GM12875 (cell line): ENCODE measurements around the gene CBFA2T3.

Experiments used
- H3K4me3 ChIP-seq: one replicate; pipeline ENCODE4 v1.5.1; 2011; ENCODE audit warnings: low read depth, low read length, control low read depth
- CTCF ChIP-seq: IDR thresholded peaks from 2 replicates; pipeline ENCODE4 v1.5.1; 2011; ENCODE audit warnings: low read depth, mild to moderate bottlenecking, control low read depth, inconsistent platforms, low read length, moderate library complexity, borderline replicate concordance; ENCODE audit not compliant: insufficient read depth

The CBFA2T3 gene

GRCh38 chr16:88886420-88886844, 90.6 kb downstream of the CBFA2T3 start:
- no peak for TF ChIP-seq CTCF
- H3K4me3 ChIP-seq: no peak overlapping the region

GRCh38 chr16:88885693-88886280, 91.2 kb downstream of the CBFA2T3 start:
- H3K4me3 ChIP-seq: no peak overlapping the region
- TF ChIP-seq CTCF: no peak

DNA sequence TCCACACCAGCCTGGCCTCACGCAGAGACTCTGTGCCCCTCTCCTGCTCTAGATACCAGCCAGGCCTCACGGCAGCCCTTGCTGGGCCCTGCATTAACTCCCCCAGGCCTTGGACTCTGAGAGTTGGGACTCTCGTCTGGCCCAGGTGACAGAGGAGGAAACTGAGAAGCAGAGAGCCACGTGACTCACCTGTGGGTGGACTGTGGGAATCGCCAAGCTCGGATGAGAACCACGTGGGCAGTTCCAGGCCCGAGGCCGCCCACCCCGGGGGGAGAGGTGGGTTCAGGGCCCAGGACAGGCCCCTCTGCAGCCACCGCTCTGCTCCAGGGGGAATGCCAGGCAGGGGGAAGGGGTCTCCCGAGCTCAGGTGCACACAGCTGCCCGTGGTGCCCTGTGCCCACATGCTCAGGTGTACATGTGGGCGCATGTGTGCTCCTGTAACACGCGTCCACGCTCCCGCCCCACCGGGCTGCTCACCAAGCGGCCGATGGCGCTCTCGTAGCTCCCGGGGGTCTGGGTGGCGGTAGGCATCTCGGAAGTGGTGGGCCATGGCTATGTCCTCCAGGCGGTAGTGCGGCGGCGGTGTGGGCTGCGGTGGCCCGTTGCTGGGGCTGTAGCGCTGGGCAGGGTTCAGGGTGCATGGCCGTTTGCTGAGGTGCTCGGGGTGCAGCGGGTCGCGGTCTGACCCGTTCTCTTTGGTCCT, 92.3 kb downstream of the CBFA2T3 start:
- no peak for TF ChIP-seq CTCF
- no peak overlapping the region for H3K4me3 ChIP-seq

DNA sequence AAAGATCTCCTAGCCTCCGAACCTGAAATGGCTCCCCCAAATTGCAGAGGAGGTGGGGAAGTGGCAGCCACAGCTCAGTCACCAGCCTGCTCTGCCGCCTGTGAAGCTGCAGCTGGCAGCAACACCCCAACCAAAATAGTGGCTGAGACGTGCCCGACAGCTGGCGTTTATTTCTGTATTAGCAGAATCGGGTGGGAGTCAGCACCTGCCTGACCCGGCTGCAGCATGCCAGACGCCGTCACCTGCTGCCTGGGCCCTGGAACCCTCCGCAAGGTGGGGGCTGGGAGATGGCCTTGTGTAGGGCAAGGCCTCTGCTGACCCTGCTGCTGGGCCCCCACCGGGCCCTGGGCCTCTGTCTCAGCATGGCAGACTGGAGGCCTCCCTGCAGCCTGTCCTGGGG, 93.1 kb downstream of the CBFA2T3 start:
- no peak overlapping the region for H3K4me3 ChIP-seq
- TF ChIP-seq CTCF: no peak

DNA sequence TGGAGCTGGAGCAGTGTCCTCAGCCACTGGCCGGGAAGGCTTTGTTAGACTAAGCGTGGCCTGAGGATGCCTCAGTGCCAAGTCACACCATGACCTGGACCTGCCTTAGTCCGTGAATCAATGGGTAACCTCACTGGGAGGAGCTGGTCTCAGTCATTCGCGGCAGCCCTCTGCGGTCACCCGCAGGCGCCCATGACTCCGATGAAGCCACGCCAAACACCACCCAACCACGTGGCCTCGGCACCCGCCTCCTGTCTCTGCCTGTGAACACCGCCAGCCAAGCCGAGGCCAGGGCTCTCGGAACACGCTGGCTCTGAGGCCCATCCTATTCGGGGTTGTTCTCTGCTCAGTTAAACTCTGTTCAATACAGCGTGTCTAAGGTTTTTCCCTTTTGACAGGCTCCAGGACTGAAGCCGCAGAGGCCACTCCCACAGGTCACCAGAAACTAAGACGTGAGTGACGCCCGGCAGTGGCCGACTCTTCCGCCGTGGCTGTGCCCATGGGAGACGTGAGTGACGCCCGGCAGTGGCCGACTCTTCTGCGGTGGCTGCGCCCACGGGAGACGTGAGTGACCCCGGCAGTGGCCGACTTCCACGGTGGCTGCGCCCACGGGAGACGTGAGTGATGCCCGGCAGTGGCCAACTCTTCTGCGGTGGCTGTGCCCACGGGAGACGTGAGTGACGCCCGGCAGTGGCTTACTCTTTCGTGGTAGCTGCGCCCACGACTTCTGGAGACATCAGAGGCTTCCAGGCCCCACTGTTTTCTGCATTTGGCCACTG, 93.7 kb downstream of the CBFA2T3 start:
- TF ChIP-seq CTCF: no peak

GRCh38 chr16:88882358-88883030, 94.5 kb downstream of the CBFA2T3 start:
- TF ChIP-seq CTCF: no peak

More for the DNA sequence above, 93.7 kb downstream of the CBFA2T3 start:
- H3K4me3 ChIP-seq: no peak overlapping the region

More at GRCh38 chr16:88882358-88883030, 94.5 kb downstream of the CBFA2T3 start:
- H3K4me3 ChIP-seq: no peak overlapping the region
